Activated CD8-positive, alpha-beta T cell treated with anti-CD3 and anti-CD28 coated beads for 36 hours (primary cell): ENCODE measurements around the gene DCST1. TPM values are rescaled to one million over a fixed set of nuclear protein-coding genes. Genes with fewer than 3 reads are reported as not detected.

Experiments used
- ATAC-seq: fragments of 200-7000 bp; cut with Tn5 transposase; one replicate; pipeline ENCODE4 v1.10.0; 2021; ENCODE audit warnings: mild to moderate bottlenecking, moderate library complexity
- CTCF ChIA-PET: fragments of 350-600 bp; sonication (Branson Sonifier 250); formaldehyde crosslinking; loops from one replicate; lab custom pipeline; 2021; ENCODE audit warnings: antibody characterized with exemption; lab: Charles Lee
- POLR2A ChIA-PET: fragments of 350-600 bp; sonication (Branson Sonifier 250); formaldehyde crosslinking; loops from one replicate; lab custom pipeline; 2021; ENCODE audit warnings: antibody characterized with exemption; lab: Charles Lee
- DNase-seq: peaks from one replicate; pipeline ENCODE4 v3.0.0-alpha.2; 2020
- H3K27ac Mint-ChIP-seq: one replicate; pipeline ENCODE4 v1.8.0; 2021; ENCODE audit warnings: mild to moderate bottlenecking, mixed read lengths
- H3K27me3 Mint-ChIP-seq: one replicate; pipeline ENCODE4 v1.8.0; 2021; ENCODE audit warnings: mixed read lengths
- H3K36me3 Mint-ChIP-seq: one replicate; pipeline ENCODE4 v1.8.0; 2021; ENCODE audit warnings: low read depth, mixed read lengths
- H3K4me1 Mint-ChIP-seq: one replicate; pipeline ENCODE4 v1.8.0; 2021; ENCODE audit warnings: low read depth, mixed read lengths
- H3K4me3 Mint-ChIP-seq: one replicate; pipeline ENCODE4 v1.8.0; 2021; ENCODE audit warnings: mild to moderate bottlenecking, moderate library complexity, mixed read lengths
- H3K9me3 Mint-ChIP-seq: one replicate; pipeline ENCODE4 v1.8.0; 2021; ENCODE audit warnings: mixed read lengths
- CTCF ChIP-seq: fragments of 200-600 bp; IDR thresholded peaks from one replicate; pipeline ENCODE4 v1.8.0; 2022; ENCODE audit warnings: antibody characterized with exemption, mild to moderate bottlenecking
- intact Hi-C: fragments of 100-400 bp; cut with micrococcal nuclease; formaldehyde crosslinking; loops from one replicate; pipeline ENCODE4 v1.10.0; 2022
- total RNA-seq, 2 experiments: library from RNA; stranded (reverse); gene quantifications; one replicate each; pipeline ENCODE4 v1.2.3, GENCODE V29; 2021

Gene DCST1
- total RNA-seq, 2 experiments from 2014 or later = not detected

GRCh38 chr1:155023627-155024026 lies 10.0 kb upstream of the DCST1 start:
- ChIA-PET POLR2A (no interaction called here), CTCF (interaction anchor here (1.8 to 1.9 kb wide), 2 partner anchors 10 to 21 kb away, joined by 5 to 6 read pairs; no protein-coding TSS in a partner anchor)
- ATAC-seq = no peak
- no peak for DNase-seq
- H3K4me3 Mint-ChIP-seq = no peak overlapping the region
- no peak overlapping the region for H3K27ac Mint-ChIP-seq
- no peaks in the 10 kb centered on the region for H3K9me3 Mint-ChIP-seq
- H3K4me1 Mint-ChIP-seq = peaks cover 6% of the 10 kb centered on the region
- TF ChIP-seq CTCF = no peak
- peaks cover 4% of the 10 kb centered on the region for H3K27me3 Mint-ChIP-seq
- intact Hi-C loops = no loop called here
- no peaks in the 10 kb centered on the region for H3K36me3 Mint-ChIP-seq

- POLR2A ChIA-PET = no interaction called here
- no peaks in the 10 kb centered on the region for H3K9me3 Mint-ChIP-seq
- H3K4me3 Mint-ChIP-seq = no peak overlapping the region
- DNase-seq (no peak), ATAC-seq (no peak)
- CTCF ChIA-PET = no interaction called here
- no peak for TF ChIP-seq CTCF
- H3K27ac Mint-ChIP-seq = no peak overlapping the region
- H3K4me1 Mint-ChIP-seq = peaks cover 3% of the 10 kb centered on the region
- intact Hi-C loops = no loop called here
- H3K36me3 Mint-ChIP-seq = no peaks in the 10 kb centered on the region
- peaks cover 4% of the 10 kb centered on the region for H3K27me3 Mint-ChIP-seq
Observed at GRCh38 chr1:155024315-155024714, 9.3 kb upstream of the DCST1 start.

- intact Hi-C loops = no loop called here
- Mint-ChIP-seq H3K36me3 (no peaks in the 10 kb centered on the region), H3K9me3 (no peaks in the 10 kb centered on the region), H3K27ac (no peak overlapping the region), H3K4me3 (no peak overlapping the region), H3K4me1 (no peaks in the 10 kb centered on the region), H3K27me3 (peaks cover 2% of the 10 kb centered on the region)
- ATAC-seq = no peak
- ChIA-PET POLR2A (no interaction called here), CTCF (interaction anchor here (1.4 kb wide), 1 partner anchor 9 kb away, joined by 7 read pairs; no protein-coding TSS in a partner anchor)
- TF ChIP-seq CTCF = no peak
- DNase-seq = no peak
Observed at GRCh38 chr1:155026154-155026553, 7.5 kb upstream of the DCST1 start.

GRCh38 chr1:155026588-155026987 lies 7.0 kb upstream of the DCST1 start:
- peak; percentile 67 for ATAC-seq
- no peaks in the 10 kb centered on the region for H3K36me3 Mint-ChIP-seq
- H3K4me1 Mint-ChIP-seq = no peaks in the 10 kb centered on the region
- ChIA-PET POLR2A (no interaction called here), CTCF (interaction anchor here (1.4 kb wide), 1 partner anchor 9 kb away, joined by 7 read pairs; no protein-coding TSS in a partner anchor)
- intact Hi-C loops = no loop called here
- no peak overlapping the region for H3K27ac Mint-ChIP-seq
- H3K9me3 Mint-ChIP-seq = no peaks in the 10 kb centered on the region
- DNase-seq = no peak
- H3K4me3 Mint-ChIP-seq = no peak overlapping the region
- no peak for TF ChIP-seq CTCF
- H3K27me3 Mint-ChIP-seq = peaks cover under 1% of the 10 kb centered on the region

GRCh38 chr1:155029513-155030242 lies 3.9 kb upstream of the DCST1 start:
- CTCF ChIA-PET = interaction anchor here (1.4 to 1.5 kb wide), 3 partner anchors 12 to 62 kb away, joined by 4 to 6 read pairs (median 6); no protein-coding TSS in a partner anchor
- Mint-ChIP-seq H3K27ac (no peak overlapping the region), H3K36me3 (no peaks in the 10 kb centered on the region), H3K4me3 (no peak overlapping the region), H3K27me3 (no peaks in the 10 kb centered on the region), H3K9me3 (no peaks in the 10 kb centered on the region), H3K4me1 (no peaks in the 10 kb centered on the region)
- POLR2A ChIA-PET = interaction anchor here (1.0 kb wide), 1 partner anchor 68 kb away, joined by 3 read pairs; the partner anchor contains the start of gene PYGO2
- ATAC-seq (no peak), DNase-seq (no peak)
- TF ChIP-seq CTCF = no peak
- intact Hi-C loops = no loop called here
